Epithelial cell of proximal tubule (primary cell): ENCODE measurements around the gene VSTM5. TPM values are rescaled to one million over a fixed set of nuclear protein-coding genes. Genes with fewer than 3 reads are reported as not detected.

Experiments
- DNase-seq: peaks from one replicate; pipeline ENCODE4 v3.0.0-alpha.2; 2011; ENCODE audit warnings: low read depth
- H3K4me3 ChIP-seq: 2 replicates; pipeline ENCODE4 v1.5.1; 2011; ENCODE audit warnings: low read depth, mild to moderate bottlenecking, low read length
- total RNA-seq: library from RNA; depleted of rRNA; stranded (reverse); fragments of >200 nt; gene quantifications from 2 replicates; pipeline ENCODE4 v1.2.3, GENCODE V29; 2015
- TF ChIP-seq, protein P1 (sequence below): conservative IDR thresholded peaks from 2 replicates; pipeline ENCODE4 v1.5.1; 2012; ENCODE audit warnings: low read depth, mild to moderate bottlenecking, low read length

The VSTM5 gene
- total RNA-seq, 1 donor from 2014 or later: 0.17 TPM

DNA sequence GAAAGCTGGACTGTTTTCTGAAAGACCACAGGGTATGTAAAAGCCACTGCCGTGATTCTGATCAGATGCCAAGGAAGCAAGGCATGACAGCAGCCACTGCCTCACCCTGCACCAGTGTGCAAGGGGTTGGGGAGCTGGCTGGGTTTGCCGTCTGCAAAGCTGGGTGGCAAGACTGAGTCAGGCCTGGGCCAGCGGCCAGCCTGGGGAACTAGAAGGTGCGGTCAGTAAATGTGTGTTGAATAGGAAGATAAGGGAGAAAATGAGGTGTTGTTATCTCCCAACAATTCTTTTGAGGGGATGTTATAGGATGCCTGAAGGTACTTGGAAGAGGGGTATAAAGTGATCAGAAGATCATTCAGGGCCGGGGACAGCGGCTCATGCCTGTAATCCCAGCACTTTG, 8.0 kb downstream of the VSTM5 start:
- TF ChIP-seq, protein P1, sequence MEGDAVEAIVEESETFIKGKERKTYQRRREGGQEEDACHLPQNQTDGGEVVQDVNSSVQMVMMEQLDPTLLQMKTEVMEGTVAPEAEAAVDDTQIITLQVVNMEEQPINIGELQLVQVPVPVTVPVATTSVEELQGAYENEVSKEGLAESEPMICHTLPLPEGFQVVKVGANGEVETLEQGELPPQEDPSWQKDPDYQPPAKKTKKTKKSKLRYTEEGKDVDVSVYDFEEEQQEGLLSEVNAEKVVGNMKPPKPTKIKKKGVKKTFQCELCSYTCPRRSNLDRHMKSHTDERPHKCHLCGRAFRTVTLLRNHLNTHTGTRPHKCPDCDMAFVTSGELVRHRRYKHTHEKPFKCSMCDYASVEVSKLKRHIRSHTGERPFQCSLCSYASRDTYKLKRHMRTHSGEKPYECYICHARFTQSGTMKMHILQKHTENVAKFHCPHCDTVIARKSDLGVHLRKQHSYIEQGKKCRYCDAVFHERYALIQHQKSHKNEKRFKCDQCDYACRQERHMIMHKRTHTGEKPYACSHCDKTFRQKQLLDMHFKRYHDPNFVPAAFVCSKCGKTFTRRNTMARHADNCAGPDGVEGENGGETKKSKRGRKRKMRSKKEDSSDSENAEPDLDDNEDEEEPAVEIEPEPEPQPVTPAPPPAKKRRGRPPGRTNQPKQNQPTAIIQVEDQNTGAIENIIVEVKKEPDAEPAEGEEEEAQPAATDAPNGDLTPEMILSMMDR: no peak
- DNase-seq: peak; percentile 32
- H3K4me3 ChIP-seq: no peak overlapping the region

DNA sequence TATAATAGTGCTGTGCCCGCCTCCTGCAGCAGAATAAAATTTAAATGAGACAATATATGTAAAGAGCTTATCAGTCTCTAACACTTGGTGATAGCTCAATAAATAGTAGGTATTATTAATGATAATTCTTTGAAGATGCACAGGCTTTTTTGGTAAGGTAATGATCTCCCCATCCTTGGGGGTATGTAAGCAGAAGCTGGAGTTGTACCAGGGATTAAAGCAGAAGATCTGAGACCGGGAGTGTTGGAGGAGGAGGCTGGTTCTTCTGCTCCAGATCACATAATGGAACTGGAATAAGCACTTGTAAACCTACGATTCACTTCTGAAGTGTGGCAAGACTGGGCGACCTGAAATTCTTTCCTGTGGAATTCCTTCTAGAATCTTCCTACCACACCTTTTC, 8.4 kb downstream of the VSTM5 start:
- H3K4me3 ChIP-seq: no peak overlapping the region
- TF ChIP-seq, protein P1: no peak
- no peak for DNase-seq

DNA sequence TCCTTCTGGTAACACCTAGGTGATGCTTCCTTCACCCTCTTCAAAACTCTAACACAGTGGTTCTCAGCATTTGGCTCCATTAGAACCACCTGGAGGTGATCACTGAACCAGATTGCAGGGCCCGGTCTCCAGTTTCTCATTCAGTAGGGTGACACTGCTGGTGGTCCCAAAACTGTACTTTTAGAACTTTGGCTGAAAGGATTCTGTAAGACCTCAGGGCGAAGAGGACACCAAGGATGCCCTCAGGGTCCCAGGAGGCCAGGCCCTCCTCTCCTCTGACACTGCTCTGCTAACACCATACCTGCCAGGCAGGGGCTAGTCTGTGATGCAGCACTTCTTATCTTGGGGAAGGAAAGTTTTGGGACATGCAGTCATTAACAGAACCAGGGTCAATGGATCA, 9.0 kb downstream of the VSTM5 start:
- no peak overlapping the region for H3K4me3 ChIP-seq
- DNase-seq: no peak
- TF ChIP-seq, protein P1: no peak

DNA sequence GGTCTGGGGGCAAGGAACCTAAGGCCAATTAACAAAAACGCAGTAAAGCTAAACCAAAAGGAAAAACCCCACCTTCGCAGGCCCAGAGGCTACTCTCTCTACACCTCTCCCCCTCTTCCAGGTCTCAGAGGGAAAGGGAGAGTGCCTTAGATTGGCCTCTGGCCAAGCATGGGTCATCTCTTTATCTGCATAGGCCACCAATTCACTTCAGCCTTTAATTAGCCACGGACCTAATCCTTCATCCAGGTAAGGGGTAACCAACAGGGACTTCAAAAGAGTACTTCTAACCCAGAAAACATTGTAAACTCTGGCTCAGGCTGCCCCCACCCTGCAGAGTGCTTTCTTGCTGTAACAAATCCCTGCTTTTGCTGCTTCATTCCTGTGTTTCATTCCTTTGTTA, 9.4 kb downstream of the VSTM5 start:
- TF ChIP-seq, protein P1: no peak
- no peak for DNase-seq
- no peak overlapping the region for H3K4me3 ChIP-seq

DNA sequence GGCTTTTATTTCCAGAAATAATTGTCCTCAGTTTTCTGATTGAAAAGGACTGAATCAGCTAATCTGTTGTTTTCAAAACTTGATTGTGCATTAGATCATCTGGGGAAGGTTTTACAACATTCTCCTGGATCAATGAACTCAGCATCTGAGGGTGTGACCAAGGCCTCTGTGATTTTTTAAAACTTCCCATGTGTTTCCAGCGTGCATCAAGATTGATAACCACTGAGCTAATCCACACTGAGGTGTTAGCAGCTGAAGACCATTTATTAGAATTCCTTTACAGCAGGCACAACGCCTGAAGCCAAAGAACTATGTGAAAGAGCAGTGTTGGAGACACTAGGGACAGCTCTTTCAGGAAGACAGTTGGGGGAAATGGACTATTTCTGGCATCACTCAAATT, 10.2 kb downstream of the VSTM5 start:
- TF ChIP-seq, protein P1: no peak
- no peak overlapping the region for H3K4me3 ChIP-seq
- no peak for DNase-seq

DNA sequence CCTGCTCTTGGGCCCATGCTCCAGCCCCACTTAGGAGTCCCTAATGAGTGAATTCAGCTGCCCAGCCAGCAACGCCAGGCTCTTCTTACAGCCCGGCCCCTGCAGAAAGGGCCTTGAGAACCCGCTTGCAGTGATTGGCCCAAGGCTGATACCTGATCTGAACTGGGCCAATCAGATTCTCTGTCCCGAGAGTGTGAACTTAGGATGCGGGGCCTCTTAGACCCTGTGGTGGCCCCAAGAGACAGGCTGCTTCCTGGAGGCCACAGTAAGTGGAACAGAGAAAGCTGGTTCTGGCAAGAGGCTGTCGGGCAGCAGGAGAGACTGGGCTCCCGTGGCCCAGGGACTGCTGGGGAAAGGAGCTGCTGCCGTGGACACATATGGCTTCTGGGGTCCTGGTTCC, 11.5 kb downstream of the VSTM5 start:
- TF ChIP-seq, protein P1: no peak
- H3K4me3 ChIP-seq: no peak overlapping the region
- no peak for DNase-seq

DNA sequence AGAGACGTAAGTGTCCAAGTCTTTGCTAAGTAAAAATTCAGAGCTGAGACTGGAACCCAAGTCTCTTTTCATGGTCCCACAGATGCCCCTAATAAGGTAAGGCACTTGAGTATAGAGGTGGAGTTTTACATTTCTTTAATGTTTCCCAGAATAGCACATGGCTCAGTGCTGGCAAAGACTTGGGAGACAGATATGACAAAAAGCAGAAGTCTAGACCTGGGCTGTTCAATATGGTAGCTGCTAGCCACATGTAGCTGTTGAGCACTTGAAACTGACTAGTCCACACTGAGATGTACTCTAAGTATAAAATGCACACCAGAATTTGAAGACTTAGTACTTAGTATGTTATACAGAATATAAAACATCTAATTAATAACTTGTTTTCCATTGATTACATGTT, 17.6 kb downstream of the VSTM5 start:
- H3K4me3 ChIP-seq: no peak overlapping the region
- TF ChIP-seq, protein P1: no peak
- DNase-seq: no peak
